Testis (tissue), 2 donors: ENCODE data around the gene ANAPC2.

ENCODE experiments used
- CTCF ChIP-seq, 3 experiments: fragments of 450-650 bp in 2 of 3; fragments of 200-600 bp in 1 of 3; sonication (generic) in 1 of 3; IDR thresholded peaks; one replicate each; pipeline ENCODE4 v1.5.1; 2016 to 2019; ENCODE audit warnings: antibody characterized with exemption in 3 of 3, mild to moderate bottlenecking in 2 of 3, moderate library complexity in 1 of 3
- POLR2A ChIP-seq: fragments of 450-650 bp; IDR thresholded peaks from one replicate; pipeline ENCODE4 v1.6.1; 2017; ENCODE audit warnings: antibody characterized with exemption, mild to moderate bottlenecking, moderate library complexity

- TF ChIP-seq CTCF (IDR thresholded peaks at IDR 0.05) (no peak), POLR2A (no peak)
Measured at GRCh38 chr9:137186385-137186784, 2.0 kb downstream of the ANAPC2 start.
